ENCODE results near the gene XIAP. TPM values are rescaled to one million over a fixed set of nuclear protein-coding genes. Genes with fewer than 3 reads are reported as not detected.

Gene XIAP
- total and polyA plus RNA-seq, 9 of the 15 experiments (the other 6 are each of a cell fraction or from before 2014, with no cell fraction given): 5.7 to 40.5 (median 19.8) TPM

GRCh38 chrX:123961268-123962005, 101.6 kb downstream of the XIAP start, which contains the start of gene STAG2 (continued):
- TF ChIP-seq TSC22D4 (tag; IDR thresholded peaks at IDR 0.05): no peak
- TF ChIP-seq, protein P1, sequence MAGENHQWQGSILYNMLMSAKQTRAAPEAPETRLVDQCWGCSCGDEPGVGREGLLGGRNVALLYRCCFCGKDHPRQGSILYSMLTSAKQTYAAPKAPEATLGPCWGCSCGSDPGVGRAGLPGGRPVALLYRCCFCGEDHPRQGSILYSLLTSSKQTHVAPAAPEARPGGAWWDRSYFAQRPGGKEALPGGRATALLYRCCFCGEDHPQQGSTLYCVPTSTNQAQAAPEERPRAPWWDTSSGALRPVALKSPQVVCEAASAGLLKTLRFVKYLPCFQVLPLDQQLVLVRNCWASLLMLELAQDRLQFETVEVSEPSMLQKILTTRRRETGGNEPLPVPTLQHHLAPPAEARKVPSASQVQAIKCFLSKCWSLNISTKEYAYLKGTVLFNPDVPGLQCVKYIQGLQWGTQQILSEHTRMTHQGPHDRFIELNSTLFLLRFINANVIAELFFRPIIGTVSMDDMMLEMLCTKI (IDR thresholded peaks at IDR 0.05; ENCODE audit: partially characterized antibody): no peak
- TF ChIP-seq JUND (IDR thresholded peaks at IDR 0.05; ENCODE audit: borderline replicate concordance, low read depth, low read length): peak; percentile 12; the same call in 1 of the 2 replicates
- no peak; the same call in 2 of the 3 replicates for TF ChIP-seq JUND (tag; IDR thresholded peaks at IDR 0.05; ENCODE audit: borderline replicate concordance, low read depth, low read length)
- no peak for TF ChIP-seq ZNF146 (CRISPR knock-in tag; IDR thresholded peaks at IDR 0.05; ENCODE audit: unreplicated experiment)
- TF ChIP-seq CBX3 (IDR thresholded peaks at IDR 0.05; ENCODE audit: borderline replicate concordance in 1 of 2, low read length in 2 of 2): no peak
- no peak for TF ChIP-seq U2AF2 (optimal IDR thresholded peaks at IDR 0.05; ENCODE audit: low read depth, low read length)
- no peak for TF ChIP-seq NFATC3 (IDR thresholded peaks at IDR 0.05)
- no peak for TF ChIP-seq HNRNPH1 (optimal IDR thresholded peaks at IDR 0.05; ENCODE audit: low read depth, low read length)
- no peak for TF ChIP-seq ADNP (tag; IDR thresholded peaks at IDR 0.05)
- no peak for TF ChIP-seq HNRNPK (IDR thresholded peaks at IDR 0.05; ENCODE audit: low read depth, low read length, poor library complexity, severe bottlenecking)
- no peak for TF ChIP-seq ZNF76 (CRISPR knock-in tag; IDR thresholded peaks at IDR 0.05; ENCODE audit: borderline replicate concordance)
- no peak for TF ChIP-seq SMARCC2 (IDR thresholded peaks at IDR 0.05; ENCODE audit: low read depth)
- no peak for TF ChIP-seq MAFF (IDR thresholded peaks at IDR 0.05; ENCODE audit: low read length)
- no peak for TF ChIP-seq ETV6 (IDR thresholded peaks at IDR 0.05; ENCODE audit: borderline replicate concordance in 1 of 2, low read depth in 2 of 2, low read length in 1 of 2)
- no peak for TF ChIP-seq ETV6 (CRISPR knock-in tag; IDR thresholded peaks at IDR 0.05; ENCODE audit: borderline replicate concordance)
- TF ChIP-seq ELF1 (tag; IDR thresholded peaks at IDR 0.05): no peak; the same call in 1 of the 2 replicates
- TF ChIP-seq ZNF354B (CRISPR knock-in tag; IDR thresholded peaks at IDR 0.05): no peak
- no peak for TF ChIP-seq RFX5 (IDR thresholded peaks at IDR 0.05; ENCODE audit: low read depth, low read length)
- no peak; the same call in 1 of the 2 replicates for TF ChIP-seq ZSCAN29 (IDR thresholded peaks at IDR 0.05)
- TF ChIP-seq ZNF583 (CRISPR knock-in tag; IDR thresholded peaks at IDR 0.05): no peak
- no peak for TF ChIP-seq POLR3A (IDR thresholded peaks at IDR 0.05; ENCODE audit: borderline replicate concordance, extremely low read depth, insufficient read depth, insufficient read length)
- no peak for TF ChIP-seq MCM3 (IDR thresholded peaks at IDR 0.05)
- TF ChIP-seq BMI1 (IDR thresholded peaks at IDR 0.05; ENCODE audit: low read length): no peak
- TF ChIP-seq TCFL5 (CRISPR knock-in tag; conservative IDR thresholded peaks at IDR 0.05): no peak
- TF ChIP-seq, protein P2, sequence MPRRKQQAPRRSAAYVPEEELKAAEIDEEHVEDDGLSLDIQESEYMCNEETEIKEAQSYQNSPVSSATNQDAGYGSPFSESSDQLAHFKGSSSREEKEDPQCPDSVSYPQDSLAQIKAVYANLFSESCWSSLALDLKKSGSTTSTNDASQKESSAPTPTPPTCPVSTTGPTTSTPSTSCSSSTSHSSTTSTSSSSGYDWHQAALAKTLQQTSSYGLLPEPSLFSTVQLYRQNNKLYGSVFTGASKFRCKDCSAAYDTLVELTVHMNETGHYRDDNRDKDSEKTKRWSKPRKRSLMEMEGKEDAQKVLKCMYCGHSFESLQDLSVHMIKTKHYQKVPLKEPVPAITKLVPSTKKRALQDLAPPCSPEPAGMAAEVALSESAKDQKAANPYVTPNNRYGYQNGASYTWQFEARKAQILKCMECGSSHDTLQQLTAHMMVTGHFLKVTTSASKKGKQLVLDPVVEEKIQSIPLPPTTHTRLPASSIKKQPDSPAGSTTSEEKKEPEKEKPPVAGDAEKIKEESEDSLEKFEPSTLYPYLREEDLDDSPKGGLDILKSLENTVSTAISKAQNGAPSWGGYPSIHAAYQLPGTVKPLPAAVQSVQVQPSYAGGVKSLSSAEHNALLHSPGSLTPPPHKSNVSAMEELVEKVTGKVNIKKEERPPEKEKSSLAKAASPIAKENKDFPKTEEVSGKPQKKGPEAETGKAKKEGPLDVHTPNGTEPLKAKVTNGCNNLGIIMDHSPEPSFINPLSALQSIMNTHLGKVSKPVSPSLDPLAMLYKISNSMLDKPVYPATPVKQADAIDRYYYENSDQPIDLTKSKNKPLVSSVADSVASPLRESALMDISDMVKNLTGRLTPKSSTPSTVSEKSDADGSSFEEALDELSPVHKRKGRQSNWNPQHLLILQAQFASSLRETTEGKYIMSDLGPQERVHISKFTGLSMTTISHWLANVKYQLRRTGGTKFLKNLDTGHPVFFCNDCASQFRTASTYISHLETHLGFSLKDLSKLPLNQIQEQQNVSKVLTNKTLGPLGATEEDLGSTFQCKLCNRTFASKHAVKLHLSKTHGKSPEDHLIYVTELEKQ (CRISPR knock-in tag; IDR thresholded peaks at IDR 0.05): no peak
